Mesenchymal stem cell (in vitro differentiated cells and primary cell): ENCODE measurements around the gene TRIM43.
"Not testable (repeated sequence)": the region's sequence is repeated elsewhere in the genome, so short reads cannot be mapped to it uniquely, and the experiment has no call there.

Source experiments
- DNase-seq: peaks from one replicate; pipeline ENCODE4 v3.0.0-alpha.2; 2013
- H2AFZ ChIP-seq: one replicate; pipeline ENCODE4 v1.6.1; 2013; ENCODE audit warnings: low read depth, mild to moderate bottlenecking, control low read depth, inconsistent platforms, low read length, moderate library complexity
- H2AK5ac ChIP-seq: 2 replicates; pipeline ENCODE4 v1.6.1; 2013; ENCODE audit warnings: low read length, moderate library complexity, mild to moderate bottlenecking, inconsistent platforms; ENCODE audit not compliant: severe bottlenecking
- H2BK120ac ChIP-seq: one replicate; pipeline ENCODE4 v1.6.1; 2013; ENCODE audit warnings: low read depth, mild to moderate bottlenecking, inconsistent platforms, low read length, moderate library complexity
- H2BK12ac ChIP-seq, 2 experiments: one replicate each; pipeline ENCODE4 v1.6.1; 2013; ENCODE audit warnings: inconsistent platforms in 2 of 2, low read length in 2 of 2, mild to moderate bottlenecking in 2 of 2, moderate library complexity in 2 of 2, control low read depth in 1 of 2
- H2BK15ac ChIP-seq: one replicate; pipeline ENCODE4 v1.6.1; 2013; ENCODE audit warnings: mild to moderate bottlenecking, low read depth, inconsistent platforms; ENCODE audit not compliant: poor library complexity, severe bottlenecking
- H2BK5ac ChIP-seq: 2 replicates; pipeline ENCODE4 v1.6.1; 2013; ENCODE audit warnings: low read depth, mild to moderate bottlenecking, low read length, control low read depth, inconsistent platforms; ENCODE audit not compliant: poor library complexity, severe bottlenecking
- H3K14ac ChIP-seq, 2 experiments: one replicate each; pipeline ENCODE4 v1.6.1; 2013; ENCODE audit warnings: inconsistent platforms in 2 of 2, low read length in 2 of 2, control low read depth in 1 of 2, mild to moderate bottlenecking in 1 of 2, moderate library complexity in 1 of 2
- H3K18ac ChIP-seq, 2 experiments: one replicate each; pipeline ENCODE4 v1.6.1; 2013; ENCODE audit warnings: inconsistent platforms in 2 of 2, low read length in 2 of 2, control low read depth in 1 of 2, low read depth in 1 of 2, mild to moderate bottlenecking in 1 of 2
- H3K23ac ChIP-seq, 2 experiments: one replicate each; pipeline ENCODE4 v1.6.1; 2013; ENCODE audit warnings: inconsistent platforms in 2 of 2, low read length in 2 of 2, mild to moderate bottlenecking in 2 of 2, moderate library complexity in 2 of 2, control low read depth in 1 of 2
- H3K27ac ChIP-seq: 2 replicates; pipeline ENCODE4 v1.5.1; 2013; ENCODE audit warnings: mild to moderate bottlenecking, moderate library complexity, low read length, control low read depth, inconsistent platforms; ENCODE audit not compliant: poor library complexity, severe bottlenecking
- H3K27me3 ChIP-seq, 2 experiments: 2 replicates each; pipeline versions ENCODE4 v1.6.1 to v1.7.0; 2013; ENCODE audit warnings: low read length in 2 of 2, mild to moderate bottlenecking in 2 of 2, moderate library complexity in 2 of 2, control low read depth in 1 of 2, inconsistent platforms in 1 of 2; ENCODE audit not compliant: control insufficient read depth in 1 of 2, insufficient read depth in 1 of 2
- H3K36me3 ChIP-seq, 2 experiments: 2 replicates each; pipeline versions ENCODE4 v1.6.1 to v1.7.0; 2013; ENCODE audit warnings: low read length in 2 of 2, control low read depth in 1 of 2, inconsistent platforms in 1 of 2, low read depth in 1 of 2, mild to moderate bottlenecking in 1 of 2; ENCODE audit not compliant: insufficient read depth in 2 of 2, control insufficient read depth in 1 of 2
- H3K4ac ChIP-seq, 2 experiments: one replicate each; pipeline ENCODE4 v1.6.1; 2013; ENCODE audit warnings: inconsistent platforms in 2 of 2, low read length in 2 of 2, mild to moderate bottlenecking in 2 of 2, moderate library complexity in 2 of 2, control low read depth in 1 of 2, low read depth in 1 of 2
- H3K4me1 ChIP-seq: 2 replicates; pipeline ENCODE4 v1.6.1; 2013; ENCODE audit warnings: low read depth, low read length, control low read depth; ENCODE audit not compliant: control insufficient read depth, insufficient read depth
- H3K4me2 ChIP-seq: 2 replicates; pipeline ENCODE4 v1.6.1; 2013; ENCODE audit warnings: low read length, mild to moderate bottlenecking, inconsistent platforms; ENCODE audit not compliant: poor library complexity, severe bottlenecking
- H3K4me3 ChIP-seq, 2 experiments: 2 replicates each; pipeline versions ENCODE4 v1.5.1 to v1.7.0; 2013; ENCODE audit warnings: low read length in 2 of 2, mild to moderate bottlenecking in 2 of 2, control low read depth in 1 of 2, low read depth in 1 of 2; ENCODE audit not compliant: insufficient read depth in 1 of 2
- H3K79me1 ChIP-seq: replicated peaks from 2 replicates; pipeline ENCODE4 v1.6.1; 2013; ENCODE audit warnings: mild to moderate bottlenecking, control low read depth, low read length, inconsistent platforms; ENCODE audit not compliant: poor library complexity, severe bottlenecking
- H3K9ac ChIP-seq: 2 replicates; pipeline ENCODE4 v1.7.0; 2013; ENCODE audit warnings: mild to moderate bottlenecking, low read length, moderate library complexity
- H3K9me3 ChIP-seq: 2 replicates; pipeline ENCODE4 v1.7.0; 2013; ENCODE audit warnings: mild to moderate bottlenecking, low read length; ENCODE audit not compliant: control insufficient read depth
- H4K8ac ChIP-seq: one replicate; pipeline ENCODE4 v1.6.1; 2013; ENCODE audit warnings: inconsistent platforms, mild to moderate bottlenecking, low read length, moderate library complexity
- H4K91ac ChIP-seq: one replicate; pipeline ENCODE4 v1.6.1; 2013; ENCODE audit warnings: mild to moderate bottlenecking, low read length, inconsistent platforms
- WGBS: methylation state at CpG from one replicate; pipeline ENCODE4 v1.1.7; 2013; ENCODE audit warnings: mixed read lengths; 5-methylcytosine and 5-hydroxymethylcytosine counted together

Gene TRIM43

DNA sequence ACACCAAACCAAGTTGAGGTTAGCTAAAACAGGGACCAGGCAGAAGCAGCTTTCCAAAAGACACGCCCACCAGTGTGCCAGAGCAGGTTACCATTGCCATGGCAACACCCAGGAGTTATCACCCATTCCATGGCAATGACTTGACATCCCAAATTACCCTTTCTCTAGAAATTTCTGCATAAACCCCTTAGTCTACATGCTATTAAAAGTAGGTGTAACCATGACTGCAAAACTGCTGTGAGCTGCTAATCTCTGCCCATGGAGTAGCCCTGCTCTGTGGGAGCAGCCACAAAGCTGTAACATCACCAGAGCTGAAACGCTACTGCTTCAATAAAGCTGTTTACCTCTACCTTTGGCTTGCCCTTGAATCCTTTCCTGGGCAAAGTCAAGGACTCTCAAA is 18.0 kb downstream of the TRIM43 start:
- WGBS = no CpG with 5 or more reads among the region's 2 CpGs
- H3K27me3 ChIP-seq, H3K27ac ChIP-seq: not testable (repeated sequence)

DNA sequence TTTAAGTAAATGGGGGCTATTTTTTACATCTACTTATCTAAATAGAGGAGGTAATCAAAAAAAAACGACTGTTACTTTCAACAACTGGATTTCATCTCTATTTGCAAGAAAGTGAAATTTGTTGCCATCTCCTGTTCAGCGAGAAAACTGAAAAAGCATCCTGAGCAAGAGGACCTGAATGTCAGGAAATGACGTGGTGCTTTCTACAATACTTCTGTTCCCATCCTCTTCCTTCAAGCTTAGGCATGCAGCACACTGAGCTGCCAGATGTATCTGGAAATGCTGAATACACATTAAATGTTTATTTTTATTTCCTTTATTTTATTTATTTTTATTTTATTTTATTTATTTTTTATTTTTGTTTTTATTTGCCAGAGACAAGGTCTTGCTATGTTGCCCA is 21.2 kb downstream of the TRIM43 start:
- H3K23ac ChIP-seq, H2AFZ ChIP-seq, H3K14ac ChIP-seq, H3K27ac ChIP-seq, H2BK5ac ChIP-seq, H2AK5ac ChIP-seq, H4K91ac ChIP-seq, H3K4me3 ChIP-seq, H2BK15ac ChIP-seq, H3K36me3 ChIP-seq, H4K8ac ChIP-seq, H3K4me1 ChIP-seq, H3K4ac ChIP-seq, H2BK12ac ChIP-seq, H3K18ac ChIP-seq, H3K9ac ChIP-seq, H3K27me3 ChIP-seq, H3K79me1 ChIP-seq, DNase-seq, H3K9me3 ChIP-seq, H3K4me2 ChIP-seq, H2BK120ac ChIP-seq: not testable (repeated sequence)
- WGBS = no CpG with 5 or more reads among the region's 3 CpGs

More for the DNA sequence above, 18.0 kb downstream of the TRIM43 start:
- DNase-seq, H4K91ac ChIP-seq, H3K9ac ChIP-seq, H2BK5ac ChIP-seq, H3K36me3 ChIP-seq, H4K8ac ChIP-seq, H3K18ac ChIP-seq, H2AK5ac ChIP-seq, H3K14ac ChIP-seq, H3K23ac ChIP-seq, H3K4me1 ChIP-seq, H3K79me1 ChIP-seq, H2AFZ ChIP-seq, H3K9me3 ChIP-seq, H3K4me3 ChIP-seq, H2BK120ac ChIP-seq, H2BK12ac ChIP-seq, H3K4me2 ChIP-seq, H2BK15ac ChIP-seq, H3K4ac ChIP-seq: not testable (repeated sequence)

DNA sequence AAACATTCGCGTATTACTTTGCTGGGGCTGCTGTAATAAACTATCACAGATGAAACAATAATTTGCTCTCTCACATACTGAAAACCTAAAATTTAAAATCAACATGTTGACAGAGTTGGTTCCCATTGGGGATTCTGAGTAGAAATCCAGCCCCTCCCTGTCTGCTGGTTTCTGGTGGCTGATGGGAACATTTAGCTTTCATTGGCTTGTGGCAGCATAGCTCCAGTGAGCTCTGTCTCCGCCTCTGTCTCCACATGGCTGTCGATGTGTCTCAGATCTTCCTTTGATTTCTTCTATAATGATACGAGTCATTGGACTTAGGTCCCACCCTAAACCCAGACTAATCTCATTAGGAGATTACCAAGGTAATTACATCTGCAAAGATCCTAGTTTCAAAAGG is 30.9 kb downstream of the TRIM43 start:
- H2AK5ac ChIP-seq, H2BK15ac ChIP-seq, H3K9ac ChIP-seq, H3K27ac ChIP-seq, H3K4me3 ChIP-seq, H3K18ac ChIP-seq, H3K27me3 ChIP-seq, H3K4me2 ChIP-seq, H2AFZ ChIP-seq, H2BK12ac ChIP-seq, H4K91ac ChIP-seq, DNase-seq, H3K4ac ChIP-seq, H3K4me1 ChIP-seq, H3K9me3 ChIP-seq, H2BK5ac ChIP-seq, H3K23ac ChIP-seq, H3K79me1 ChIP-seq, H4K8ac ChIP-seq, H2BK120ac ChIP-seq, H3K14ac ChIP-seq, H3K36me3 ChIP-seq: not testable (repeated sequence)
- no CpG with 5 or more reads among the region's 5 CpGs for WGBS

GRCh38 chr2:95630987-95631386 is 39.2 kb downstream of the TRIM43 start:
- H3K9ac ChIP-seq, H3K4me1 ChIP-seq, H3K79me1 ChIP-seq, H3K27me3 ChIP-seq, H2AK5ac ChIP-seq, H3K18ac ChIP-seq, H3K9me3 ChIP-seq, H2AFZ ChIP-seq, H4K91ac ChIP-seq, H2BK120ac ChIP-seq, H3K27ac ChIP-seq, H3K36me3 ChIP-seq, H3K4me3 ChIP-seq, DNase-seq, H3K4me2 ChIP-seq, H2BK12ac ChIP-seq, H3K14ac ChIP-seq, H3K23ac ChIP-seq, H3K4ac ChIP-seq, H2BK5ac ChIP-seq, H4K8ac ChIP-seq, H2BK15ac ChIP-seq: not testable (repeated sequence)
- WGBS = no CpG with 5 or more reads among the region's 2 CpGs
